Fibroblast of villous mesenchyme (primary cell): ENCODE results near the gene FSTL1. TPM values are rescaled to one million over a fixed set of nuclear protein-coding genes. Genes with fewer than 3 reads are reported as not detected.

Experiments used
- DNase-seq: peaks from one replicate; pipeline ENCODE4 v3.0.0-alpha.2; 2010; ENCODE audit warnings: low read depth
- H3K4me3 ChIP-seq: 2 replicates; pipeline ENCODE4 v1.5.1; 2011; ENCODE audit warnings: low read depth, mild to moderate bottlenecking, low read length
- total RNA-seq: library from RNA; depleted of rRNA; stranded (reverse); fragments of >200 nt; gene quantifications from 2 replicates; pipeline ENCODE4 v1.2.3, GENCODE V29; 2012
- TF ChIP-seq, protein P1 (sequence below): IDR thresholded peaks from 2 replicates; pipeline ENCODE4 v1.5.1; 2012; ENCODE audit warnings: low read depth, mild to moderate bottlenecking, low read length; ENCODE audit not compliant: insufficient read depth

FSTL1 gene
- total RNA-seq, 1 donor = 1,795 TPM

- H3K4me3 ChIP-seq = no peak overlapping the region
- TF ChIP-seq, protein P1, sequence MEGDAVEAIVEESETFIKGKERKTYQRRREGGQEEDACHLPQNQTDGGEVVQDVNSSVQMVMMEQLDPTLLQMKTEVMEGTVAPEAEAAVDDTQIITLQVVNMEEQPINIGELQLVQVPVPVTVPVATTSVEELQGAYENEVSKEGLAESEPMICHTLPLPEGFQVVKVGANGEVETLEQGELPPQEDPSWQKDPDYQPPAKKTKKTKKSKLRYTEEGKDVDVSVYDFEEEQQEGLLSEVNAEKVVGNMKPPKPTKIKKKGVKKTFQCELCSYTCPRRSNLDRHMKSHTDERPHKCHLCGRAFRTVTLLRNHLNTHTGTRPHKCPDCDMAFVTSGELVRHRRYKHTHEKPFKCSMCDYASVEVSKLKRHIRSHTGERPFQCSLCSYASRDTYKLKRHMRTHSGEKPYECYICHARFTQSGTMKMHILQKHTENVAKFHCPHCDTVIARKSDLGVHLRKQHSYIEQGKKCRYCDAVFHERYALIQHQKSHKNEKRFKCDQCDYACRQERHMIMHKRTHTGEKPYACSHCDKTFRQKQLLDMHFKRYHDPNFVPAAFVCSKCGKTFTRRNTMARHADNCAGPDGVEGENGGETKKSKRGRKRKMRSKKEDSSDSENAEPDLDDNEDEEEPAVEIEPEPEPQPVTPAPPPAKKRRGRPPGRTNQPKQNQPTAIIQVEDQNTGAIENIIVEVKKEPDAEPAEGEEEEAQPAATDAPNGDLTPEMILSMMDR = no peak
- peak; percentile 49 for DNase-seq
Observed at GRCh38 chr3:120344349-120344748, 106.4 kb downstream of the FSTL1 start.

Other genes with a start within 250 kb of the FSTL1 start
- 0.43 and 1.3 TPM in 2 replicates for gene GPR156, start 165.8 kb downstream of the FSTL1 start, total RNA-seq
- gene LRRC58, start 101.6 kb downstream of the FSTL1 start, total RNA-seq = 29.4 and 29.6 TPM in 2 replicates
- 41.0 and 45.4 TPM in 2 replicates for gene NDUFB4, start 145.3 kb upstream of the FSTL1 start, total RNA-seq
- 0.32 and 0.43 TPM in 2 replicates for gene HGD, start 231.2 kb upstream of the FSTL1 start, total RNA-seq